ENCODE results near the gene NDUFC2.

Gene NDUFC2

DNA sequence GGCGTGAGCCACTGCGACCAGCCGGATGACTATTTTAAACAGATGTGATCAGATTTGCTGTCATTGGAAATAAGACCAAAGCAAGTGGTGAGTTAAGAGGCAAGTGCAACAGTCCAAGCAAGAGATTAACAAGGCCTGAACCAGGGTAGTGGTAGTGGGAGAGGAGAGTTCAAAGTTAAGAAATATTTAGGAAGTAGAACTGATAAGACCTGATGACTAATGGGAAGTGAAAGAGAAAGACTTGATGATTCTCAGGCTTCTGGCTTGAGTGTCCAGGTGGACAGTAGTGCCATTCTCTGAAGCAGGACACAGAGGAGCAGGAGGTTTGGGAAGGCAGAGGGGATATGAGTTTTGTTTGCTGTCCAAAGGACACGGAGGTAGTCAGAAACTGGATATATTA is 7.2 kb downstream of the NDUFC2 start:
- TF ChIP-seq, protein P1, sequence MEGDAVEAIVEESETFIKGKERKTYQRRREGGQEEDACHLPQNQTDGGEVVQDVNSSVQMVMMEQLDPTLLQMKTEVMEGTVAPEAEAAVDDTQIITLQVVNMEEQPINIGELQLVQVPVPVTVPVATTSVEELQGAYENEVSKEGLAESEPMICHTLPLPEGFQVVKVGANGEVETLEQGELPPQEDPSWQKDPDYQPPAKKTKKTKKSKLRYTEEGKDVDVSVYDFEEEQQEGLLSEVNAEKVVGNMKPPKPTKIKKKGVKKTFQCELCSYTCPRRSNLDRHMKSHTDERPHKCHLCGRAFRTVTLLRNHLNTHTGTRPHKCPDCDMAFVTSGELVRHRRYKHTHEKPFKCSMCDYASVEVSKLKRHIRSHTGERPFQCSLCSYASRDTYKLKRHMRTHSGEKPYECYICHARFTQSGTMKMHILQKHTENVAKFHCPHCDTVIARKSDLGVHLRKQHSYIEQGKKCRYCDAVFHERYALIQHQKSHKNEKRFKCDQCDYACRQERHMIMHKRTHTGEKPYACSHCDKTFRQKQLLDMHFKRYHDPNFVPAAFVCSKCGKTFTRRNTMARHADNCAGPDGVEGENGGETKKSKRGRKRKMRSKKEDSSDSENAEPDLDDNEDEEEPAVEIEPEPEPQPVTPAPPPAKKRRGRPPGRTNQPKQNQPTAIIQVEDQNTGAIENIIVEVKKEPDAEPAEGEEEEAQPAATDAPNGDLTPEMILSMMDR (IDR thresholded peaks at IDR 0.05): no peak

DNA sequence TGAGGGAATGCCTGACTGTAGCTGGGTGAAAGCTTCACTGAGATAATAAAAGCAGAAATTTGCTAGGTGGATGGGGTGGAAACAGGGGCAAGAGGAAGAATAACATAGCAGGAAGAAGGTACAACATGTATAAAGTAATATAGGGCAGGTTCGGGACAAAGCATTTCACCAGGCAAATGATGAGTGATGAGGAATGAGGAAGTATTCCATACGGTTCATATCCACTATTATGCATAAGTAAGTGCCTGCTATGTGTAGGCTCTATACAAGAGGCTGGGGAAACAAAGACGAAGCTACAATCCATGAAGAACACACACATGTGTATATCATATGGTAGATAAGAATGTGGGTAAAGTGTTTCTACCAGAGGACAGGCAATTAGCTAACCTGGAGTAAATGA is 7.9 kb downstream of the NDUFC2 start:
- TF ChIP-seq, protein P1 (IDR thresholded peaks at IDR 0.05): no peak

DNA sequence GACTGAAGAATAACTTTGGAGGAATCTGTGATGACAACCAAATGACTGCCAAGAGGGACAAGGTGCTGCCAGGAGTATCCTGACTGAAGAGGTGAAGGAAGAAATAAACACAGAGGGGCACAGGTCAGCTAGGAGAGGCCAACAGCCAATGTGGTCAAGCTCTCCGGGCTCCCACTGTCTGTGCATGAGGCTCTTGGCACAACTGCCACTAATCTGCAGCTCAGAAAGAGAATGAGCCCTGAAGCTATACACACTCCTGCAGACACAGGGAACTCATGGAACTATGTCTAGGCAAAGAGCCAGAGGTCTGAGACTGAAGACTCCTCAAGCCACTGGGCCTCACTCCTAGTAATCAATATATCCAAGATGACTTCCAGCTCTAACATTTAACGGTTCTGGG is 9.0 kb downstream of the NDUFC2 start:
- TF ChIP-seq, protein P1 (IDR thresholded peaks at IDR 0.05): no peak

DNA sequence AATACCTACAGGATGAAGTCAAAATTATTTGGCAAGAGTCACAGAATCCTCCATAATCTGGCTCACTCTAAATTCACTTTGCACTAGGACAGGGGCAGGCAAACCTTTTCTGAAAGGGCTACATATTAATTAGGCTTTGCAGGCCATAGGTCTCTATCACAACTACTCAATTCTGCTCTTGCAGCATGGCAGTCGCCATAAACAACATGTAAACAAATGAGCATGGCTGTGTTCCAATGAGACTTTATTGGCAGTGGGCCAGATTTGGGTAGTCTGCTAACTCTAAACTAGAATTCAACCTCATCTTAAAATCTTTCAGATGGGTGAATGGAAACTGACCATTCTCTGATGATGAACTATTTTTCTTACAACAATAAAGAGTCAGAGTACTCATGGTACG is 10.2 kb downstream of the NDUFC2 start:
- TF ChIP-seq, protein P1 (IDR thresholded peaks at IDR 0.05): no peak

DNA sequence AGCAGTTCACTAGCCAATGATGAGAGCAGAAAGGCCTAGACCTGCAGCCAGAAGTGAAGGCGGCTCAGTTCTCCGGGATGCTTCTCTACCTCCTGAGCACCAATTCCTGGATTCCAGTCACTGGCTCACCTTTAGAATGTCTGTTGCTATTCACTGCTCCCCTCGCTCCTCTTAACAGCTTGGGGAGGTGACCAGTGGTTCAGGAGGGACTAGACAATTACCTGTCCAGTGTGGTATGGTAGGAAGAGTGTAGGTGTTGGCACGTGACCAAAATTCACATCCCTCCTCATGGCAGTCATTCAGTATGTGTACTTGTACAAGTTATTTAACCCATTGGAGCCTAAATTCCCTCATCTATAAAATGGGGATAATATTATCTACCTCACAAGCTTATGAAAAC is 12.0 kb downstream of the NDUFC2 start:
- TF ChIP-seq, protein P1 (IDR thresholded peaks at IDR 0.05): no peak

DNA sequence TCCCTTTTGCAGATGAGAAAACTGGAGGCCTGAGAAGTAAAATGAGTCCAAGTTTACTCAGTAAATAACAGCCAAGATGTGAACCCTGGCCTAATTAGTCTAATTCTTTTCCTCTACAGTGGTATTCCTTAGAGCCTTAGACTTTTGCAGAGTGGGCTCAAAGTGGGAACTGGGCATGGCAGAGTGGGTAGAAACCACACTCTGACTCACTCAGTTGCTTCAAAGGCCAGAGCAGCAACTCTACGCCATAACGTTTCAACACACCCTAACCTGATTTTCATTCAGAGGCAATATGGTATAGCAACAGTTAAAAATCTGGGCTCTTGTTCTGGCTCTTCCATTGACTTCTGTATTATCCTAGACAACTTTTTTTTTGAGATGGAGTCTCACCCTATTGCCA is 13.2 kb downstream of the NDUFC2 start:
- TF ChIP-seq, protein P1 (IDR thresholded peaks at IDR 0.05): no peak

DNA sequence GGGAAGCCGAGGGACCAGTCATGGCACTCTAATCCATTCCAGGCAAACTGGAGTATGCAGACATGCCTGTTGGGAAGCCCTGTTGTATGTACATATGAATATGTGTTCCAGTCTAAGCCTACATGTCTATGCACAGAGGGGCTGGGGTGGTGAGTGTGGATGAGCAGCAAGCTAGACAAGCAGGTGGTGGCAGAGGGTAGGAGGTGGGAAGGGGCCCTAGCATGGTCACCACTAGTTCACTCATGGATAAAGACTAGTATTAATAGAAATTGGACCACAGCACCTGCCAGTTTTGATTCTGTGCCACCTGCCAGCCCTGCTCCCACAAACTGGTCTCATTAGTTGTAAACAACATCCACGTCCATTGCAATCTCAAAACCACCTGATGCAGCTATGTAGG is 14.5 kb downstream of the NDUFC2 start:
- TF ChIP-seq, protein P1 (IDR thresholded peaks at IDR 0.05): no peak

DNA sequence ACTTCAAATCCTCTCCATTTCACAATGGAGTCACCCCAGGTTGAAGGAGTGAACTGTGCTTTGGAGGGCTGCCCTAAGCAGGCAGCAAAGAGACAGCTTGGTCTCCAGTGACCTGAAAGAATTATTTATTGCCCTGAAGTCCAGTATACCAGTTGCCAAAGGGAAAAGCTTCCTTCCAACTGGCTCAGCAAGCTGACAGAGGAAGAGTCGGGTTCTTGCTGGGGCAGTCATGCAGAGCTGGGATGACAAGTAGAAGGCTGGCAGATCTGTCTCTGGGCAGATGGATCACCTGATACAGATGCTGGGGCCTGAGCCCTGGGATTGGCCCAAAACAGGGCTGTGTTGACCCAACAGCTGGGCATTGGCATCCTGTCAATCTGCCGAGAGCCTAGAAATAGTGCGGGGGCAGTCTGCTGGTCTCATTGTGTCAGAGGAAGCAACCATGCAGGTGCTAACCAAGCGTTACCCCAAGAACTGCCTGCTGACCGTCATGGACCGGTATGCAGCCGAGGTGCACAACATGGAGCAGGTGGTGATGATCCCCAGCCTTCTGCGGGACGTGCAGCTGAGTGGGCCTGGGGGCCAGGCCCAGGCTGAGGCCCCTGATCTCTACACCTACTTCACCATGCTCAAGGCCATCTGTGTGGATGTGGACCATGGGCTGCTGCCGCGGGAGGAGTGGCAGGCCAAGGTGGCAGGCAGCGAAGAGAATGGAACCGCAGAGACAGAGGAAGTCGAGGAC is 16.1 kb downstream of the NDUFC2 start, which contains the start of gene THRSP:
Gene THRSP, plus strand, starts transcription at position 422 of the 742 bp plus-strand sequence. Its CDS starts 21 bp downstream, at position 443.
- TF ChIP-seq, protein P1 (IDR thresholded peaks at IDR 0.05): no peak

Data from LNCAP (cell line).